Right atrium auricular region (tissue), 2 donors: ENCODE data around the gene SLC17A5. TPM values are rescaled to one million over a fixed set of nuclear protein-coding genes. Genes with fewer than 3 reads are reported as not detected.
"Not testable (repeated sequence)": the region's sequence is repeated elsewhere in the genome, so short reads cannot be mapped to it uniquely, and the experiment has no call there.

Experiments
- DNase-seq: peaks from one replicate; pipeline ENCODE4 v3.0.0-alpha.2; 2019; ENCODE audit warnings: low spot score
- H3K27ac ChIP-seq, 2 donors: fragments of 200-600 bp; sonication (generic); 1 replicate in 1 of 2; 2 replicates in 1 of 2; pipeline ENCODE4 v1.5.1; 2016 to 2019
- H3K27me3 ChIP-seq, 2 donors: fragments of 200-600 bp; sonication (generic); one replicate each; pipeline versions ENCODE4 v1.5.1 to v1.6.0; 2017 to 2019
- H3K36me3 ChIP-seq: fragments of 200-600 bp; sonication (generic); one replicate; pipeline ENCODE4 v1.5.1; 2016
- H3K4me1 ChIP-seq, 2 donors: fragments of 200-600 bp; sonication (generic); one replicate each; pipeline versions ENCODE4 v1.5.1 to v1.6.0; 2017 to 2019
- H3K4me3 ChIP-seq, 2 donors: fragments of 200-600 bp; sonication (generic); 1 replicate in 1 of 2; 2 replicates in 1 of 2; pipeline ENCODE4 v1.5.1; 2017 to 2019; ENCODE audit warnings: mild to moderate bottlenecking in 1 of 2, moderate library complexity in 1 of 2
- H3K9me3 ChIP-seq, 2 donors: fragments of 200-600 bp; sonication (generic); one replicate each; pipeline ENCODE4 v1.5.1; 2019
- CTCF ChIP-seq, 2 donors: fragments of 200-600 bp; sonication (generic); IDR thresholded peaks; one replicate each; pipeline ENCODE4 v1.5.1; 2019; ENCODE audit warnings: antibody characterized with exemption in 2 of 2
- total RNA-seq, 2 donors: library from RNA; depleted of rRNA; stranded (reverse); fragments of >200 nt; gene quantifications; one replicate each; pipeline ENCODE4 v1.1.0, GENCODE V29; 2016

Gene SLC17A5
- total RNA-seq, 2 donors from 2014 or later = 10.2 to 11.8 TPM

- no peak for DNase-seq
- no peak overlapping the region for H3K4me3 ChIP-seq
- no peak overlapping the region for H3K27ac ChIP-seq
- H3K4me1 ChIP-seq = no peaks in the 10 kb centered on the region
- peaks cover 76% of the 10 kb centered on the region for H3K36me3 ChIP-seq
- H3K9me3 ChIP-seq = no peaks in the 10 kb centered on the region
- TF ChIP-seq CTCF (IDR thresholded peaks at IDR 0.05) = no peak
- no peaks in the 10 kb centered on the region for H3K27me3 ChIP-seq
Observed at GRCh38 chr6:73637404-73637803, 16.4 kb downstream of the SLC17A5 start.

GRCh38 chr6:73636048-73636447 is 17.7 kb downstream of the SLC17A5 start:
- Histone ChIP-seq H3K4me1 (no peaks in the 10 kb centered on the region), H3K27me3 (no peaks in the 10 kb centered on the region), H3K9me3 (no peaks in the 10 kb centered on the region), H3K4me3 (no peak overlapping the region), H3K36me3 (peaks cover 79% of the 10 kb centered on the region), H3K27ac (no peak overlapping the region)
- no peak for DNase-seq
- no peak for TF ChIP-seq CTCF (IDR thresholded peaks at IDR 0.05)

- Histone ChIP-seq H3K9me3 (no peaks in the 10 kb centered on the region), H3K4me3 (no peak overlapping the region), H3K27me3 (no peaks in the 10 kb centered on the region), H3K4me1 (no peaks in the 10 kb centered on the region), H3K36me3 (peaks cover 78% of the 10 kb centered on the region), H3K27ac (no peak overlapping the region)
- no peak for TF ChIP-seq CTCF (IDR thresholded peaks at IDR 0.05)
- DNase-seq = no peak
Observed at GRCh38 chr6:73632346-73632745, 21.4 kb downstream of the SLC17A5 start.

GRCh38 chr6:73631849-73632248 is 21.9 kb downstream of the SLC17A5 start:
- no peak overlapping the region for H3K27ac ChIP-seq
- H3K9me3 ChIP-seq = no peaks in the 10 kb centered on the region
- TF ChIP-seq CTCF (IDR thresholded peaks at IDR 0.05) = no peak
- peaks cover 78% of the 10 kb centered on the region for H3K36me3 ChIP-seq
- H3K4me3 ChIP-seq = no peak overlapping the region
- H3K27me3 ChIP-seq = no peaks in the 10 kb centered on the region
- no peak for DNase-seq
- H3K4me1 ChIP-seq = no peaks in the 10 kb centered on the region

GRCh38 chr6:73630401-73630800 is 23.4 kb downstream of the SLC17A5 start:
- no peaks in the 10 kb centered on the region for H3K9me3 ChIP-seq
- H3K36me3 ChIP-seq = peaks cover 78% of the 10 kb centered on the region
- DNase-seq = no peak
- TF ChIP-seq CTCF (IDR thresholded peaks at IDR 0.05) = no peak
- H3K27ac ChIP-seq = no peak overlapping the region
- H3K27me3 ChIP-seq = no peaks in the 10 kb centered on the region
- no peaks in the 10 kb centered on the region for H3K4me1 ChIP-seq
- H3K4me3 ChIP-seq = no peak overlapping the region

GRCh38 chr6:73624896-73625295 is 28.9 kb downstream of the SLC17A5 start:
- Histone ChIP-seq H3K27me3 (no peaks in the 10 kb centered on the region), H3K4me1 (no peaks in the 10 kb centered on the region), H3K9me3 (no peaks in the 10 kb centered on the region), H3K36me3 (peaks cover 50% of the 10 kb centered on the region), H3K4me3 (no peak overlapping the region), H3K27ac (no peak overlapping the region)
- no peak for DNase-seq
- no peak for TF ChIP-seq CTCF (IDR thresholded peaks at IDR 0.05)

- H3K27me3 ChIP-seq, H3K27ac ChIP-seq, H3K4me3 ChIP-seq, H3K9me3 ChIP-seq, DNase-seq, H3K4me1 ChIP-seq: not testable (repeated sequence)
- H3K36me3 ChIP-seq = peaks cover 44% of the 10 kb centered on the region
Observed at GRCh38 chr6:73623480-73623879, 30.3 kb downstream of the SLC17A5 start.

- not testable (repeated sequence) for H3K4me3 ChIP-seq, H3K4me1 ChIP-seq, H3K27me3 ChIP-seq, DNase-seq, H3K27ac ChIP-seq, H3K9me3 ChIP-seq
- H3K36me3 ChIP-seq = peaks cover 40% of the 10 kb centered on the region
Observed at GRCh38 chr6:73618082-73618481, 35.7 kb downstream of the SLC17A5 start.
